ENCODE measurements around the gene C3orf70. TPM values are rescaled to one million over a fixed set of nuclear protein-coding genes. Genes with fewer than 3 reads are reported as not detected.

The C3orf70 gene, protein sequence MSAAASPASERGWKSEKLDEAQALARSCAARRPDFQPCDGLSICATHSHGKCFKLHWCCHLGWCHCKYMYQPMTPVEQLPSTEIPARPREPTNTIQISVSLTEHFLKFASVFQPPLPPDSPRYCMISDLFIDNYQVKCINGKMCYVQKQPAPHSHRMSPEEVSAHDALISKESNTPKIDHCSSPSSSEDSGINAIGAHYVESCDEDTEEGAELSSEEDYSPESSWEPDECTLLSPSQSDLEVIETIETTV
- total RNA-seq, result 2.8 to 3.2 TPM (median 3.0 TPM) in 3 replicates

DNA sequence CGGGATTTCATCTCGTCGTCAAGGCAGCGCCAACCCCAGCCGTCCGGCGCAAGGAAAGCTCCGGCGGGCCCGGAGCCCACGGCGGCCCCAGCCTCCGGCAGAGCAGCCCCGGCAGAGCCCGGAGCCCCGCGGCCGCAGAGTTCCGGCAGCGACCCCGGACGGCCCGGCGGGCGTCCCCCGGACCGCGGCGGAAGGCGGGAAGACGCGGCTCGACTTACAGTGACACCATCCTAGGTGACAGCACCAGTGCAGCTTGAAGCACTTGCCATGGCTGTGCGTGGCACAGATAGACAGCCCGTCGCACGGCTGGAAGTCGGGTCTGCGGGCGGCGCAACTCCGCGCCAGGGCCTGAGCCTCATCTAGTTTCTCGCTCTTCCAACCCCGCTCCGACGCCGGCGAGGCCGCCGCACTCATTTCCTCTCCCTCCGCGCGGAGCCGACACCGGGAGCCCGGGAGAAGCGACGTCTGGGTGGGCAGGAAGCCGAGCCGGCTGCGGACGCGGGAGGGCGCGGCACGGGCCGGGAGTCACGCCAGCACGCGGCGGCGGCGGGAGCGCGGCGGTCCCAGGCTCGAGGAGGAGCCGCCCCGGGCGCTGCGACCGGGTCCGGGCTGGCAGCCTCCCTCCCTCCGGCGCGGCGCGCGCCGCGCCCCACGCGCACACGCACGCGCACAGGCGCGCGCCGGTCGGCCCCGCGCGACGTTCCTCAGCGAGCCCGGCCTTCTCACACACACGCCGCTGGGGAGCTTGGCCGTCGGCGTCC, at the start of gene C3orf70:
Gene C3orf70 (minus strand): TSS at position 651 of the 761 bp plus-strand sequence. CDS start 237 bp downstream, at position 414.
- H3K36me3 Mint-ChIP-seq, result no peaks in the 10 kb centered on the region
- peak within 1 kb of the TSS; percentile 77 for H3K4me3 Mint-ChIP-seq
- peaks cover 24% of the 10 kb centered on the region for H3K27me3 Mint-ChIP-seq (ENCODE audit: low read depth)
- peak within 1 kb of the TSS; percentile 57 for H3K27ac Mint-ChIP-seq
- peaks cover 5% of the 10 kb centered on the region for H3K4me1 Mint-ChIP-seq
- peak; percentile 37 to 65 for DNase-seq (ENCODE audit: low spot score in 2 of 2, unreplicated experiment in 2 of 2)
- TF ChIP-seq, protein P1, sequence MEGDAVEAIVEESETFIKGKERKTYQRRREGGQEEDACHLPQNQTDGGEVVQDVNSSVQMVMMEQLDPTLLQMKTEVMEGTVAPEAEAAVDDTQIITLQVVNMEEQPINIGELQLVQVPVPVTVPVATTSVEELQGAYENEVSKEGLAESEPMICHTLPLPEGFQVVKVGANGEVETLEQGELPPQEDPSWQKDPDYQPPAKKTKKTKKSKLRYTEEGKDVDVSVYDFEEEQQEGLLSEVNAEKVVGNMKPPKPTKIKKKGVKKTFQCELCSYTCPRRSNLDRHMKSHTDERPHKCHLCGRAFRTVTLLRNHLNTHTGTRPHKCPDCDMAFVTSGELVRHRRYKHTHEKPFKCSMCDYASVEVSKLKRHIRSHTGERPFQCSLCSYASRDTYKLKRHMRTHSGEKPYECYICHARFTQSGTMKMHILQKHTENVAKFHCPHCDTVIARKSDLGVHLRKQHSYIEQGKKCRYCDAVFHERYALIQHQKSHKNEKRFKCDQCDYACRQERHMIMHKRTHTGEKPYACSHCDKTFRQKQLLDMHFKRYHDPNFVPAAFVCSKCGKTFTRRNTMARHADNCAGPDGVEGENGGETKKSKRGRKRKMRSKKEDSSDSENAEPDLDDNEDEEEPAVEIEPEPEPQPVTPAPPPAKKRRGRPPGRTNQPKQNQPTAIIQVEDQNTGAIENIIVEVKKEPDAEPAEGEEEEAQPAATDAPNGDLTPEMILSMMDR (IDR thresholded peaks at IDR 0.05; ENCODE audit: unreplicated experiment), result no peak
- H3K9me3 Mint-ChIP-seq, result no peaks in the 10 kb centered on the region

DNA sequence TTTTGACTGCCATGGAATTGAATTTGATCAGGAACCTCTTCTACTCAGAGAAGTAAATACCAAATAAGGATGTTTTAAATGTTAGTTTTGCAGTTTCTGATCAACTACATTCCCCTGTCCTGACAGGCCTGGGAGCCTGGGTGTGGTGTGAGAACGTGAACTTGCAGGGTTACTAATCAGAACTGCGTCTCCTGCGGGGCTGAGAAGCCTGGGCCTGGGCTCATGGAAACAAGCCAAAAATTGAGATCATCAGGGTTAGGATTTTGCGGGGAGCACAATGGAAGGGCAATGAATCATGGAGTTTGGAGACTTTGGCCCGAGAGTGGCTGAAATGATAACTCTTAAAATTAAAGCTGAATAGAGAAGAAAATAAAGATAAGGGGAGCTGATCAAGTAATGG, 47.8 kb upstream of the C3orf70 start:
- peaks cover 7% of the 10 kb centered on the region for H3K4me1 Mint-ChIP-seq
- H3K27me3 Mint-ChIP-seq (ENCODE audit: low read depth), result no peaks in the 10 kb centered on the region
- peaks cover 14% of the 10 kb centered on the region for H3K36me3 Mint-ChIP-seq
- H3K4me3 Mint-ChIP-seq, result no peak overlapping the region
- H3K27ac Mint-ChIP-seq, result peak overlapping the region; percentile 11
- peaks cover 7% of the 10 kb centered on the region for H3K9me3 Mint-ChIP-seq
- DNase-seq (ENCODE audit: low spot score in 2 of 2, unreplicated experiment in 2 of 2), result no peak
- TF ChIP-seq, protein P1 (IDR thresholded peaks at IDR 0.05; ENCODE audit: unreplicated experiment), result no peak

DNA sequence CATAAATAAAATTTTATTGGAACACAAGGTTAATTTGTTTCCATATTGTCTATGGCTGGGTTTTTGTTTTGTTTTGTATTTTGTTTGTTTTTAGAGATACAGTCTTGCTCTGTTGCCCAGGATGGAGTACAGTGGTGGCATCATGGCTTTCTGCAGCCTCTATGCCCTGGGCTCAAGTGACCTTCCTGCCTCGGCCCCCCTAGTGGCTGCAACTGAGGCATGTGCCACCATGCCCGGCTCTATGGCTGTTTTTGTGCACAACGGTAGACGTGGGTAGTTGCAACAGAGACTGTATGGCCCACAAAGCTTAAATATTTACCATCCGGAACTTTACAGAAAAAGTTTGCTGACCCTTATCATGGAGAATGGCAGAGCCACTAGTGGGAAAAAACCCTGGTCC, 46.8 kb upstream of the C3orf70 start:
- Mint-ChIP-seq H3K27me3 (ENCODE audit: low read depth) (no peaks in the 10 kb centered on the region), H3K36me3 (peaks cover 14% of the 10 kb centered on the region), H3K9me3 (peaks cover 15% of the 10 kb centered on the region), H3K4me3 (no peak overlapping the region), H3K27ac (no peak overlapping the region), H3K4me1 (peaks cover 7% of the 10 kb centered on the region)
- TF ChIP-seq, protein P1 (IDR thresholded peaks at IDR 0.05; ENCODE audit: unreplicated experiment), result no peak
- DNase-seq (ENCODE audit: low spot score in 2 of 2, unreplicated experiment in 2 of 2), result no peak

DNA sequence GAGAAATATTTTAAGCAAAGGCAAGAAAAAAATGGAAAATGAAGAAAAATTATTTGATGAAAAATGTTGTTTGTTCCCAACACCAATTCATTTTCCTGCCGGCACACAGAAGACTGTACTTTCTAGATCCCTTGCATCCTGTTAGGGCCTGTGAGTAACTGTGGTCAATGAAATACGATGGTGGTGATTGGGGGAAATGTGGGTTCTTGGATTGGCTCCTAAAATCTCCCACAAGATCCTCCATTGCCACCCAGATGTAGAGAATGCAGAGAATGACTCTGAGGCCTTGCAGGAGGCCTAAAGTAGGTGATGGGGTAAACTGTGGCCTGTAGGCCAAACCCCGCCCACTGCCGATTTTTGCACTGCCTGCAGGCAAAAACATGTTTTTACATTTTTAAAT, 46.3 kb upstream of the C3orf70 start:
- Mint-ChIP-seq H3K36me3 (peaks cover 14% of the 10 kb centered on the region), H3K9me3 (peaks cover 15% of the 10 kb centered on the region), H3K27ac (no peak overlapping the region), H3K4me3 (no peak overlapping the region), H3K27me3 (ENCODE audit: low read depth) (no peaks in the 10 kb centered on the region), H3K4me1 (peaks cover 7% of the 10 kb centered on the region)
- TF ChIP-seq, protein P1 (IDR thresholded peaks at IDR 0.05; ENCODE audit: unreplicated experiment), result no peak
- DNase-seq (ENCODE audit: low spot score in 2 of 2, unreplicated experiment in 2 of 2), result no peak

DNA sequence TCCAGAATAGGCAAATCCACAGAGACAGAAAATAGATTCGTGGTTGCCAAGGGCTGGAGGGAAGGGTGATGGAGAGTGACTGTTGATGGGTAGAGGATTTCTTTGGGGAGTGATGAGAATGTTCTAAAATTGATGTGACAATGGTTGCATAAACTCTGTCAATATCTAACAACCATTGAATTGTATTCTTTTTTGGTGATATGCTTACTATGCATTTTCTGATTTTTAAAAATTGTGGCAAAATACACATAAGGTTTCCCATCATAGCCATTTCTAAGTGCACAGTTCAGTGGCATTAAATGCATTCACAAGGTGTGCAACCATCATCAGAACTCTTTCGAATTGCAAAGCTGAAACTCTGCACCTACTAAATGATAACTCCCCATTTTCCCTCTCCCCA, 44.2 kb upstream of the C3orf70 start:
- TF ChIP-seq, protein P1 (IDR thresholded peaks at IDR 0.05; ENCODE audit: unreplicated experiment), result no peak
- no peaks in the 10 kb centered on the region for H3K27me3 Mint-ChIP-seq (ENCODE audit: low read depth)
- H3K27ac Mint-ChIP-seq, result no peak overlapping the region
- no peak for DNase-seq (ENCODE audit: low spot score in 2 of 2, unreplicated experiment in 2 of 2)
- no peak overlapping the region for H3K4me3 Mint-ChIP-seq
- peaks cover 18% of the 10 kb centered on the region for H3K9me3 Mint-ChIP-seq
- H3K36me3 Mint-ChIP-seq, result peaks cover 22% of the 10 kb centered on the region
- peaks cover 7% of the 10 kb centered on the region for H3K4me1 Mint-ChIP-seq
